GM19372 (cell line): ENCODE results near the gene NPAS3.

Experiments
- ATAC-seq: cut with Tn5 transposase; IDR thresholded peaks from one replicate; pipeline ENCODE4 v1.9.1; 2021; ENCODE audit warnings: mild to moderate bottlenecking, low read depth, moderate library complexity; ENCODE audit not compliant: unreplicated experiment

NPAS3 gene

DNA sequence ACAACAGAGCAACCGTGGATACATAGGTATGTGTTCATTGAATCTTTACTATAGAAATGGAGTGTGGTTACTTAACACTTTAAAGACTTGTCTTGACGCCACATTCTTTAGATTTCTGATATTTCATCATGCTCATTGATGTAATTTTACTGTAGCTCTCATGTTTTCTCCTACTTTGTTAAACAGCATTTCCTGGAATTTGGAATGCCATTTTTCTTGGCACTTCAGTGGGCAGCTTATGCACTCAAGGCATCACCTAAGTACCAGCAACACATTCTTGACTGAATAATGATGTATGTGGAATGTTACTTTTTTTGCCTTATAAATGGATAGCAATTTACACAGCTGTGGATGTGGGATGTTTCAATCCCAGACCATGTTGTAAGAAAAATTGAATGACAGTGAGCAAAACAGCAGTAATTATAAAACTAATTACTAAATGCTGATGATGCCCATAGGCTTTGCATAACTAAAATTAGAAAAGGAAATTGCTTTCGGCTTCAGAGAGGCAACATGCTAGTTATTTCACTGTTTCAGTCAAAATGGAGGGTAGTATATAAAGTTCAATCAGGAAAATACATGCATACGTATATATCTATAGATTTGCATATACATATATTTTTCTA, 298.5 kb downstream of the NPAS3 start:
- no peak for ATAC-seq

DNA sequence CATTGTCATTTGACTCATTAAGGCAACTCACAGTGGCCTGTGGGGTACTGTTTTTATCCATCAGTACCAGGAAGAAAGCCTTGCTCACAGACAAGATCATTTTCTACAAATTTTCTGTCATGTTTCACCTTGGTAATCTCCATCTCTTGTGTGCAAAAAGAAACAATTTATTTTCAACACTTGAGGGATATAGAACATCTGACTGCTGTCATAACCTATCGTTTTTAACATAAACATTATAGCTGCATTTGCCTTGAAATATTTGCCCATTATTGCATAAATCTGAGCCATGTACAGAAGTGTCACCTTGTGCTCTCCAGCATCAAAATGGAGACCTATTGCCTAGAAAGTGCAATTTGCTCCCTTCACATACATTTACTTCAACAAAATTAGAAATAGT, 300.8 kb downstream of the NPAS3 start:
- no peak for ATAC-seq

DNA sequence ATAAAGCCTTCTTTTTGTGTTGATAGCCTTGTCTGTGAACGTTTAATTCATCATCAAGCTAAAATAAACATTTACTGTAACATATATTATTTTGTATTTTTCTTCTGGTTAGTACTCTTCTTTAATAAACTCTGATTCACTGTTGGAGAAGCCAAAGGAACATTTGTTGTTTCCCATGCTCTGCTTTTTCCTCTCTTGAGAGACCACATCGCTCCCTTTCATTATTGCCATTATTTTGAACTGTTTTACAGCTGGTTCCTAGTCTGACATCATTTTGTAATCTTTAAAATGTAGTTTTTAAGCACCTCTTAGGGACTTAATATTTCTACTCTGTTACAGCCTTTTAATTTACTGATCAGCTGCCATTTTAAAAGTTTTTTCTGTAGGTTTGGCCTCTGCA, 301.8 kb downstream of the NPAS3 start:
- ATAC-seq, result no peak

DNA sequence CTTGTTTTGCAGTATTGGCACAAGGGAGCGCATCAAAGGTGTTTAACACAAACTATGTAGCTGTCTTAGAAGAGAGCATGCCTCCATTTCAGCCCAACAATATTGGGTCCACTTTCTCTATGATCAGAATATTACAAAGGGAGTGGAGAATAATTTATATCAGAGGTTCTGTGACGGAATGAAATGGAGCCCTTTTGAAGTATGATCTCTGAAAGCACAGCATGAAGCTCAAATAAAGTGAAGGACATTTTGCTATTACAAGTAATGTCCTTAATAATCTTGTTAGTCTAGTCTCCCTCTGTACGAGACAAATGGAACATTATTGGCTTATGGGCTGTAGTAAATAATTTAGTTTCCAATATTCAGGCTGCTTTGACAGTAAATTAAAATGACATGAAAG, 302.7 kb downstream of the NPAS3 start:
- ATAC-seq, result no peak

- ATAC-seq, result no peak
These were observed 310.6 kb downstream of the NPAS3 start for GRCh38 chr14:33249233-33249820.

- no peak for ATAC-seq
These were observed 312.3 kb downstream of the NPAS3 start for GRCh38 chr14:33250963-33251362.

- no peak for ATAC-seq
These were observed 315.7 kb downstream of the NPAS3 start for GRCh38 chr14:33254342-33254741.

DNA sequence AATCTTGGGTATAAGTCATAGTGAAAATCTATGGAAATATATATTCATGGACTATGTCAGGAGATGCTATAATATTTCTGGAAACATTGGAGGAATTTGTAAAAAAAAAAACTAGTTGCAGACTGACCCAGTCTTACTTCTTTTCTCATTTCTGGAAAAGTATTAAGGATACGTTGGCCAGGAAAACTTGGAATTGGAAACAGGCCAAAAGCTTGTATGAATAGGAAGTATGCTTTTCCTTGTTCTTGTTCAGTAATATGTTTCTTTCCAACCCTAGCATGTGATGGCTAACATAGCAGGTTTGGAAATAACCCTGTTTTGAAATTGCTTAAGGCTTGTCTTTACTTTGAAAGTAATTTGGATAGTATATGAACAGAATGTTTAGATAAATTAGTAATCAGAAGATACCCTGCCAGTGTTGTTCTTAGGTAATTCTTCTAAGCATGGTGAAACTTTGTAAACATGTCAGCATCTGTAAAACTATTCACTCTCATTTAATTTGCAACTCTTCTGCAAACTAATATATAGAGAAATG, 316.2 kb downstream of the NPAS3 start:
- ATAC-seq, result no peak

DNA sequence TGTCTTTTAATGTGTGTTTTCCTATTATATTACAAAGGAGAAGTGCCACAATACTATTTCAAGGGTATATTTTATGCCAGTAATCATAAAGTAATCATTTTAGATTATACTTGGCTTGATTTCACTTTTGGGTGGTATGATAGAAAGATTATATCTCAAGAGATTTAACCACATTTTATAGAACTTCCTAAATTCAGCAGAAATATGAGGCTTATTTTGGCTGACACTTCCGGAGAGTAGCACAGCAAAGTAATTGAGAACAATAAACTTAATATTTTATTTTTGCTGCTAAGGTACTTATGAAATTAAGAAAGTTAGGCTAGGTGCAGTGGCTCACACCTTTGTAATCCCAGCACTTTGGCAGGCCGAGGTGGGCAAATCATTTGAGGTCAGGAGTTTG, 319.1 kb downstream of the NPAS3 start:
- no peak for ATAC-seq

DNA sequence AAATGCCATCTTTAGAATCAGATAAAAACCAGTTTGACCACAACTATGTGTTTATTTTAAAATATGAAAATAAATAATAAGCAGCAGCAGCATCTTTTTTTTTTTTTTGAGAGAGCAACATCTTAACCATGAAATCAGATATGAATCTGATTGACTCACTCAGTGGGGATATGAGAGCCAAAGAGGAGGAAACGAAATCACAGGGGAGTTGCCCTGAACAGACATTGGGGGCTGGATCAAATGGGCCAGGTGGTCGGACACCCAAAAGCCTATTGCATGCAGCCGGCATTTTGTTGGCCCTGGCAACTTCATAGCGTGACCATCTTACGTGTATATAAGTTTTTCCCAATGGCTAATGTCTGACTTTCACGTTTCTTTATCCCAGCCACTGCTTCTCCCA, 321.1 kb downstream of the NPAS3 start:
- no peak for ATAC-seq

DNA sequence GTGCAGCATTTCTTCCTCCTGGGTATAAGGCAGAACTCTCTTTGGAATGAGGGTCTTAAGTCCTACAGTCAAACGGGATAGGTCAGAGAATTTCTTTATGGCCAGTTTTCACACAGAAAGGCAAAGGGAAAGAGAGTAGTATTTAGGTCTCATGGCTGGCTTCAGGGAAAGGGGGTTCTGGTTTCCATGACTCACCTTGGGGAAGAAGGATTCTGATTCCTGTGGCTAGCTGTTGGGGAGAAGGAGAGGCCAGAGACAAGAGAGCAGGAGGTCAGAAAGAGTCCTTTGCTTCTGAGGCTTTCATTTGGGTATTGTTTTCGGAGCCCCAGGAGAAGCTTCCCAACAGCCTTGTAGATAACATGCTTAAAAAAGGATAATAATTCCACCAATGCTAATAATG, 332.5 kb downstream of the NPAS3 start:
- ATAC-seq, result no peak

GRCh38 chr14:33271891-33272290, 333.2 kb downstream of the NPAS3 start:
- ATAC-seq, result no peak

GRCh38 chr14:33273978-33274377, 335.3 kb downstream of the NPAS3 start:
- no peak for ATAC-seq

GRCh38 chr14:33275879-33276278, 337.2 kb downstream of the NPAS3 start:
- no peak for ATAC-seq

GRCh38 chr14:33279865-33280264, 341.2 kb downstream of the NPAS3 start:
- no peak for ATAC-seq

GRCh38 chr14:33280646-33281045, 342.0 kb downstream of the NPAS3 start:
- no peak for ATAC-seq

- no peak for ATAC-seq
These were observed 343.9 kb downstream of the NPAS3 start for GRCh38 chr14:33282331-33283230.

- no peak for ATAC-seq
These were observed 347.4 kb downstream of the NPAS3 start for GRCh38 chr14:33285902-33286700.

GRCh38 chr14:33287189-33287588, 348.5 kb downstream of the NPAS3 start:
- no peak for ATAC-seq

DNA sequence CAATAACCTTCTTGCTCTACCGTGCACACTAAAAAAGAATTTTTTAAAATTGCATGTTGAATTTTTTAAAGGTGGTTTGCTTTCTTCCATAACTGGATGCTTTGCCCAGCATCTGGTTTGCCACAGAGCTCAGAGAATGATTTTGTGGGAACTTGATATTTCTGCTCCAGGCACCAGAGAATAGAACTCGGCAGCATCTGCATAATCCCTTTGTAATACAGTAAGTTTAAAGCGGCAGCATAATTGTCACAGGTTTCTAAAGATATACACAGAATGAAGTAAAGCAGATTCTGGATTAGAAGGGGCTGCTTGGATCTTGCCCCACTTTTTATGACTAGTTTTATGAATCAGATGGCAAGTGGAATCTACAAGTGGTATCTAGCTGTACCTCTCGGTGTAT, 352.0 kb downstream of the NPAS3 start:
- ATAC-seq, result no peak
